K562 (cell line): ENCODE measurements around the gene ERC2. TPM values are rescaled to one million over a fixed set of nuclear protein-coding genes. Genes with fewer than 3 reads are reported as not detected.

ENCODE experiments used
- ATAC-seq: fragments of 200-7000 bp; cut with Tn5 transposase; 3 replicates; pipeline ENCODE4 v1.9.1; 2020; ENCODE audit warnings: moderate library complexity
- BruUV-seq: library from RNA; stranded (reverse); fragments of 400-500 nt; replicated peaks from 2 replicates; lab custom pipeline; 2021; lab: Mats Ljungman, UMichigan
- CTCF ChIA-PET: fragments of 300-600 bp; formaldehyde crosslinking; extraction: SDS; loops from one replicate; lab custom pipeline; 2021; ENCODE audit warnings: low intra/inter-chr PET ratio; lab: Yijun Ruan, JAX
- POLR2A ChIA-PET: fragments of 300-600, 350-650 bp; sonication (Branson Sonifier 250); formaldehyde crosslinking; extraction: SDS; loops from one replicate; lab custom pipeline; 2021; ENCODE audit warnings: antibody characterized with exemption, inconsistent platforms; lab: Yijun Ruan, JAX
- DNase-seq, 4 experiments: peaks; one replicate each; pipeline versions ENCODE4 v3.0.0 to v3.0.0-alpha.2; 2011 to 2018; ENCODE audit warnings: low spot score in 3 of 4, mixed read lengths in 3 of 4; ENCODE audit errors: extremely low read depth in 1 of 4
- FAIRE-seq: peaks from 2 replicates; lab custom pipeline; 2011; peaks lifted over from hg19 to GRCh38; lab: Jason Lieb, UNC
- H2AFZ ChIP-seq: 2 replicates; pipeline ENCODE4 v1.6.0; 2011; ENCODE audit warnings: low read depth, low read length, control low read depth, inconsistent platforms
- H3K27ac ChIP-seq: fragments of 200-600 bp; 3 replicates; pipeline ENCODE4 v1.8.0; 2011; ENCODE audit warnings: low read depth, mild to moderate bottlenecking, control low read depth, inconsistent platforms, low read length, moderate library complexity, mixed read lengths; ENCODE audit errors: extremely low read depth
- H3K27me3 ChIP-seq, 2 experiments: fragments of 300-600 bp in 1 of 2; 2 replicates in 1 of 2; 3 replicates in 1 of 2; pipeline versions ENCODE4 v1.6.0 to v1.8.0; 2011; ENCODE audit warnings: inconsistent platforms in 2 of 2, low read length in 2 of 2, mild to moderate bottlenecking in 1 of 2, mixed read lengths in 1 of 2, moderate library complexity in 1 of 2; ENCODE audit not compliant: control insufficient read depth in 2 of 2, insufficient read depth in 2 of 2
- H3K36me3 ChIP-seq: fragments of 300-600 bp; 3 replicates; pipeline ENCODE4 v1.8.0; 2011; ENCODE audit warnings: mild to moderate bottlenecking, low read length, inconsistent platforms; ENCODE audit not compliant: control insufficient read depth, insufficient read depth
- H3K4me1 ChIP-seq, 2 experiments: fragments of 200-600 bp in 1 of 2; replicated peaks in 1 of 2; 2 replicates in 1 of 2; 3 replicates in 1 of 2; pipeline versions ENCODE4 v1.5.1 to v1.8.0; 2011; ENCODE audit warnings: inconsistent platforms in 2 of 2, low read length in 2 of 2, mild to moderate bottlenecking in 1 of 2, mixed read lengths in 1 of 2, moderate library complexity in 1 of 2; ENCODE audit not compliant: control insufficient read depth in 2 of 2, insufficient read depth in 2 of 2
- H3K4me2 ChIP-seq: 2 replicates; pipeline ENCODE4 v1.6.1; 2011; ENCODE audit warnings: low read length, control low read depth, inconsistent platforms, mixed read lengths; ENCODE audit not compliant: insufficient read depth
- H3K4me3 ChIP-seq: fragments of 200-600 bp; sonication (generic), shearing (Covaris generic); 2 replicates; pipeline ENCODE4 v1.5.1; 2016; ENCODE audit warnings: control low read depth, inconsistent platforms
- H3K79me2 ChIP-seq: fragments of 200-600 bp; 3 replicates; pipeline ENCODE4 v1.8.0; 2011; ENCODE audit warnings: low read length, inconsistent platforms; ENCODE audit not compliant: control insufficient read depth, insufficient read depth
- H3K9ac ChIP-seq, 2 experiments: 2 replicates each; pipeline versions ENCODE4 v1.6.0 to v1.6.1; 2011; ENCODE audit warnings: low read depth in 2 of 2, low read length in 2 of 2, control low read depth in 1 of 2, inconsistent platforms in 1 of 2, mild to moderate bottlenecking in 1 of 2, mixed read lengths in 1 of 2; ENCODE audit not compliant: insufficient read depth in 1 of 2
- H3K9me1 ChIP-seq: one replicate; pipeline ENCODE4 v1.6.0; 2011; ENCODE audit warnings: inconsistent platforms, mild to moderate bottlenecking, low read length, moderate library complexity; ENCODE audit not compliant: control insufficient read depth, insufficient read depth
- H3K9me3 ChIP-seq: replicated peaks from 2 replicates; pipeline ENCODE4 v1.5.1; 2011; ENCODE audit warnings: low read depth, low read length, inconsistent platforms; ENCODE audit not compliant: control insufficient read depth, insufficient read depth
- H4K20me1 ChIP-seq: replicated peaks from 2 replicates; pipeline ENCODE4 v1.6.1; 2011; ENCODE audit warnings: low read length, inconsistent platforms, mixed read lengths; ENCODE audit not compliant: control insufficient read depth, insufficient read depth
- CTBP1 ChIP-seq: fragments of 450-650 bp; IDR thresholded peaks from 2 replicates; pipeline ENCODE4 v1.6.1; 2016; ENCODE audit warnings: borderline replicate concordance
- DMBX1 ChIP-seq: fragments of 250-450 bp; sonication (Bioruptor Pico); IDR thresholded peaks from 2 replicates; pipeline ENCODE4 v1.8.0; 2022; ENCODE audit warnings: inconsistent platforms, mild to moderate bottlenecking, moderate library complexity, borderline replicate concordance
- FOXP1 ChIP-seq: sonication (generic); formaldehyde crosslinking; IDR thresholded peaks from 2 replicates; pipeline ENCODE4 v1.8.0; 2022; ENCODE audit warnings: mild to moderate bottlenecking, missing genetic modification reagents
- GMEB1 ChIP-seq: fragments of 250-450 bp; sonication (Bioruptor Pico); IDR thresholded peaks from 2 replicates; pipeline ENCODE4 v1.4.0; 2020; ENCODE audit warnings: mild to moderate bottlenecking
- GTF2E2 ChIP-seq: fragments of 200-800 bp; sonication (Bioruptor generic); IDR thresholded peaks from 2 replicates; pipeline ENCODE4 v1.6.1; 2016; ENCODE audit warnings: missing genetic modification characterization, missing compliant biosample characterization
- HNRNPUL1 ChIP-seq: fragments of 200-400 bp; formaldehyde crosslinking; IDR thresholded peaks from 2 replicates; pipeline ENCODE4 v1.6.1; 2017; ENCODE audit warnings: low read length
- NCOA1 ChIP-seq: fragments of 450-650 bp; IDR thresholded peaks from 2 replicates; pipeline ENCODE4 v1.6.1; 2016; ENCODE audit warnings: low read depth
- POU5F1 ChIP-seq: fragments of 150-350 bp; IDR thresholded peaks from 2 replicates; pipeline ENCODE4 v1.6.1; 2014; ENCODE audit warnings: borderline replicate concordance, low read length, low read depth, mild to moderate bottlenecking; ENCODE audit not compliant: partially characterized antibody
- PTRF ChIP-seq: fragments of 450-650 bp; IDR thresholded peaks from 2 replicates; pipeline ENCODE4 v1.6.1; 2016; ENCODE audit warnings: mild to moderate bottlenecking, missing genetic modification characterization, missing compliant biosample characterization
- SNIP1 ChIP-seq: fragments of 450-650 bp; IDR thresholded peaks from 2 replicates; pipeline ENCODE4 v1.7.1; 2017; ENCODE audit warnings: low read depth, mild to moderate bottlenecking
- TAF15 ChIP-seq: fragments of 200-400 bp; formaldehyde crosslinking; IDR thresholded peaks from 2 replicates; pipeline ENCODE4 v1.6.1; 2017; ENCODE audit warnings: mild to moderate bottlenecking, low read depth, low read length, moderate library complexity
- ZNF583 ChIP-seq: fragments of 250-450 bp; sonication (Bioruptor Pico); IDR thresholded peaks from 2 replicates; pipeline ENCODE4 v1.4.0; 2020
- ZNF589 ChIP-seq: fragments of 200-800 bp; sonication (Bioruptor generic); IDR thresholded peaks from 2 replicates; pipeline ENCODE4 v1.6.1; 2016; ENCODE audit warnings: low read depth, missing genetic modification characterization, missing compliant biosample characterization
- WGBS: fragments of 100-300 bp; shearing (Covaris generic); methylation state at CpG from one replicate; pipeline ENCODE4 v1.1.6; 2016; ENCODE audit warnings: low coverage, mixed read lengths; ENCODE audit not compliant: insufficient coverage; ENCODE audit errors: missing lambda C conversion rate; 5-methylcytosine and 5-hydroxymethylcytosine counted together
- in situ Hi-C: fragments of 300-500 bp; cut with MboI; formaldehyde crosslinking; loops from 4 replicates; pipeline ENCODE4 v1.15.0; 2018; ENCODE audit warnings: inconsistent platforms, mixed read lengths
- intact Hi-C: fragments of 100-400 bp; cut with micrococcal nuclease; formaldehyde crosslinking; loops from 2 replicates; pipeline ENCODE4 v1.14.2; 2022
- polyA plus RNA-seq, 8 experiments: library from polyadenylated mRNA; depleted of rRNA in 4 of 8; stranded (reverse) in 5 of 8; unstranded in 3 of 8; fragments of >200 nt; fragmentation: Nextera tagmentation in 2 of 8; fragmentation: Illumina TruSeq in 1 of 8; extraction: Ambion mirVana in 2 of 8; extraction: Trizol in 1 of 8; gene quantifications; 2 replicates each; pipeline versions ENCODE4 v1.2.1 to v1.2.3, GENCODE V29; 2011 to 2014; ENCODE audit warnings: inconsistent platforms in 1 of 8, missing spikeins in 1 of 8
- total RNA-seq, 7 experiments: library from RNA; depleted of rRNA in 6 of 7; stranded (reverse); fragments of >200 nt in 6 of 7; fragmentation: Illumina TruSeq in 2 of 7; extraction: Trizol in 2 of 7; gene quantifications; 2 replicates each; pipeline versions ENCODE4 v1.2.1 to v1.2.3, GENCODE V29; 2011 to 2021; ENCODE audit warnings: low replicate concordance in 1 of 7
- TF ChIP-seq, protein P1 (sequence below): fragments of 450-650 bp; IDR thresholded peaks from 2 replicates; pipeline ENCODE4 v1.6.1; 2016; ENCODE audit warnings: antibody characterized with exemption

Gene ERC2
- total and polyA plus RNA-seq, 9 of the 15 experiments (the other 6 are each of a cell fraction or from before 2014, with no cell fraction given): 0.04 to 0.18 (median 0.07) TPM; not detected in 2

- ChIA-PET CTCF (no interaction called here), POLR2A (interaction anchor here (1.4 kb wide), 1 partner anchor 14 kb away, joined by 3 read pairs; no protein-coding TSS in a partner anchor)
- Histone ChIP-seq H3K9ac (no peak overlapping the region), H3K4me1 (no peaks in the 10 kb centered on the region), H3K9me1 (no peaks in the 10 kb centered on the region), H3K27me3 (peaks cover 0 to 2% of the 10 kb centered on the region in 2 experiments; a peak in 1 of 5 replicates), H3K36me3 (no peaks in the 10 kb centered on the region), H2AFZ (no peak overlapping the region), H3K4me2 (no peak overlapping the region), H3K9me3 (no peaks in the 10 kb centered on the region), H3K79me2 (no peaks in the 10 kb centered on the region), H4K20me1 (no peaks in the 10 kb centered on the region), H3K27ac (no peak overlapping the region), H3K4me3 (no peak overlapping the region)
- DNase-seq: no peak
- intact Hi-C loops: no loop called here
- no peak for TF ChIP-seq ZNF583 (CRISPR knock-in tag)
- TF ChIP-seq NCOA1: no peak
- FAIRE-seq: no peak
- in situ Hi-C loops: no loop called here
- WGBS: 4% methylated on average over 2 of the region's 3 CpGs
- no peak for ATAC-seq
- no TSS peak for BruUV-seq
Measured at GRCh38 chr3:55574671-55575070, 893.6 kb downstream of the ERC2 start.

DNA sequence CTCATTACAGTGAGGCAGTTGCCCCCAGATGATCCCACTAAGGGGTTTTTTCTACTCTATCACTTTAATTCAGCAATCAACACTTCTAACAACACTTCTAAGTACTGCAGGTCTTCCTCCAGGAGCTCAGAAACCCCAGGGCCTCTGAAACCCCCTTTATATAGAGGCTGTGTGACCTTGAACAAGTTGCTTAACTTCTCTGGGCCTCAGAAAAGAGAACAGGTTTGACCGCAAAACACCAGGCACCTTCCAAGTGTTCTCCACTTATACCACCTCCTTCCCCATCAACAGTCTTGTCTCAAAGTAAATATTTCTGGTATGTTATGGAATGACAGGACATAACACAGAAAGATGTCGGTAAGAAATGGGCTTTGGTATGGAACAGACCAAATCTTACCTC lies 895.5 kb downstream of the ERC2 start:
- FAIRE-seq: no peak
- intact Hi-C loops: no loop called here
- BruUV-seq: no TSS peak

More for the DNA sequence above, 895.5 kb downstream of the ERC2 start:
- no peaks in the 10 kb centered on the region for H3K9me3 ChIP-seq
- no peaks in the 10 kb centered on the region for H3K4me1 ChIP-seq
- H3K27ac ChIP-seq: no peak overlapping the region
- ChIA-PET POLR2A (no interaction called here), CTCF (no interaction called here)
- H2AFZ ChIP-seq: no peak overlapping the region
- peaks cover 0 to 2% of the 10 kb centered on the region in 2 experiments; a peak in 1 of 5 replicates for H3K27me3 ChIP-seq
- H4K20me1 ChIP-seq: no peaks in the 10 kb centered on the region
- in situ Hi-C loops: no loop called here
- ATAC-seq (no peak), DNase-seq (no peak)
- no peaks in the 10 kb centered on the region for H3K79me2 ChIP-seq
- TF ChIP-seq SNIP1: no peak
- TF ChIP-seq HNRNPUL1: no peak
- TF ChIP-seq GTF2E2 (tag): no peak
- TF ChIP-seq DMBX1: no peak
- no peak for TF ChIP-seq TAF15
- TF ChIP-seq FOXP1 (CRISPR knock-in tag): no peak
- no peak for TF ChIP-seq POU5F1
- TF ChIP-seq CTBP1: no peak
- no peak for TF ChIP-seq ZNF589 (CRISPR knock-in tag)
- TF ChIP-seq, protein P1, sequence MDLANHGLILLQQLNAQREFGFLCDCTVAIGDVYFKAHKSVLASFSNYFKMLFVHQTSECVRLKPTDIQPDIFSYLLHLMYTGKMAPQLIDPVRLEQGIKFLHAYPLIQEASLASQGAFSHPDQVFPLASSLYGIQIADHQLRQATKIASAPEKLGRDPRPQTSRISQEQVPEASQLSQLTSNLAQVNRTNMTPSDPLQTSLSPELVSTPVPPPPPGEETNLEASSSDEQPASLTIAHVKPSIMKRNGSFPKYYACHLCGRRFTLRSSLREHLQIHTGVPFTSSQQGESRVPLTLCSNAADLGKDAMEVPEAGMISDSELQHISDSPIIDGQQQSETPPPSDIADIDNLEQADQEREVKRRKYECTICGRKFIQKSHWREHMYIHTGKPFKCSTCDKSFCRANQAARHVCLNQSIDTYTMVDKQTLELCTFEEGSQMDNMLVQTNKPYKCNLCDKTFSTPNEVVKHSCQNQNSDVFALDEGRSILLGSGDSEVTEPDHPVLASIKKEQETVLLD: no peak
- no peak for TF ChIP-seq GMEB1 (CRISPR knock-in tag)
- TF ChIP-seq PTRF (tag): no peak
- H3K4me3 ChIP-seq: no peak overlapping the region
- WGBS: 4% methylated on average over 2 of the region's 2 CpGs
- H3K36me3 ChIP-seq: no peaks in the 10 kb centered on the region
- no peak overlapping the region for H3K9ac ChIP-seq
- no peaks in the 10 kb centered on the region for H3K9me1 ChIP-seq
- no peak overlapping the region for H3K4me2 ChIP-seq
